IPS-NIHi7 (cell line): ENCODE measurements around the gene DYRK1A.

Experiments
- DNase-seq: peaks from one replicate; pipeline ENCODE4 v3.0.0; 2012; ENCODE audit warnings: mixed read lengths; ENCODE audit errors: extremely low spot score

DYRK1A gene

GRCh38 chr21:37385179-37385765 lies 18.7 kb downstream of the DYRK1A start:
- DNase-seq: no peak

GRCh38 chr21:37386151-37386550 lies 19.6 kb downstream of the DYRK1A start:
- no peak for DNase-seq

GRCh38 chr21:37389456-37389855 lies 22.9 kb downstream of the DYRK1A start:
- no peak for DNase-seq

GRCh38 chr21:37391666-37392065 lies 25.1 kb downstream of the DYRK1A start:
- no peak for DNase-seq

GRCh38 chr21:37392441-37392840 lies 25.9 kb downstream of the DYRK1A start:
- DNase-seq: no peak

GRCh38 chr21:37393030-37393429 lies 26.5 kb downstream of the DYRK1A start:
- no peak for DNase-seq

GRCh38 chr21:37393786-37394185 lies 27.2 kb downstream of the DYRK1A start:
- no peak for DNase-seq

GRCh38 chr21:37395961-37396360 lies 29.4 kb downstream of the DYRK1A start:
- no peak for DNase-seq

- DNase-seq: no peak
Observed at GRCh38 chr21:37396855-37397254, 30.3 kb downstream of the DYRK1A start.

GRCh38 chr21:37398697-37399096 lies 32.1 kb downstream of the DYRK1A start:
- DNase-seq: no peak

- no peak for DNase-seq
Observed at GRCh38 chr21:37402251-37402867, 35.8 kb downstream of the DYRK1A start.

- DNase-seq: no peak
Observed at GRCh38 chr21:37405629-37406028, 39.1 kb downstream of the DYRK1A start.

GRCh38 chr21:37407719-37408420 lies 41.3 kb downstream of the DYRK1A start:
- DNase-seq: no peak

- no peak for DNase-seq
Observed at GRCh38 chr21:37408464-37409193, 42.1 kb downstream of the DYRK1A start.

GRCh38 chr21:37410639-37411038 lies 44.1 kb downstream of the DYRK1A start:
- no peak for DNase-seq

GRCh38 chr21:37412603-37413360 lies 46.2 kb downstream of the DYRK1A start:
- DNase-seq: no peak

GRCh38 chr21:37413553-37414291 lies 47.1 kb downstream of the DYRK1A start:
- DNase-seq: no peak

GRCh38 chr21:37414292-37415253 lies 48.0 kb downstream of the DYRK1A start:
- no peak for DNase-seq

- DNase-seq: no peak
Observed at GRCh38 chr21:37415939-37416338, 49.4 kb downstream of the DYRK1A start.

GRCh38 chr21:37416914-37417313 lies 50.3 kb downstream of the DYRK1A start:
- no peak for DNase-seq
